Spleen (tissue), 11 donors: Measurements from ENCODE around the gene SYT13. TPM values are rescaled to one million over a fixed set of nuclear protein-coding genes. Genes with fewer than 3 reads are reported as not detected.

Experiments used
- DNase-seq: peaks from one replicate; pipeline ENCODE4 v3.0.0-alpha.2; 2020
- H3K27ac ChIP-seq, 8 donors: fragments of 200-600 bp; sonication (generic) in 7 of 8; 1 replicate in 4 of 8; 2 replicates in 4 of 8; pipeline versions ENCODE4 v1.5.0 to v1.8.0; 2016 to 2021; ENCODE audit warnings: inconsistent platforms in 4 of 8, mild to moderate bottlenecking in 4 of 8, moderate library complexity in 1 of 8
- H3K27me3 ChIP-seq, 7 donors: fragments of 200-600 bp; sonication (generic) in 6 of 7; replicated peaks in 1 of 7; 1 replicate in 4 of 7; 2 replicates in 3 of 7; pipeline versions ENCODE4 v1.5.0 to v1.8.0; 2016 to 2021; ENCODE audit warnings: inconsistent platforms in 3 of 7, mild to moderate bottlenecking in 1 of 7
- H3K36me3 ChIP-seq, 6 donors: fragments of 200-600 bp; sonication (generic) in 5 of 6; 1 replicate in 4 of 6; 2 replicates in 2 of 6; pipeline versions ENCODE4 v1.5.0 to v1.8.0; 2016 to 2021; ENCODE audit warnings: inconsistent platforms in 2 of 6
- H3K4me1 ChIP-seq, 6 donors: fragments of 200-600 bp; sonication (generic) in 5 of 6; 1 replicate in 3 of 6; 2 replicates in 3 of 6; pipeline versions ENCODE4 v1.5.0 to v1.8.0; 2016 to 2021; ENCODE audit warnings: inconsistent platforms in 3 of 6
- H3K4me3 ChIP-seq, 8 donors: fragments of 200-600 bp; sonication (generic) in 7 of 8; 1 replicate in 4 of 8; 2 replicates in 4 of 8; pipeline versions ENCODE4 v1.5.0 to v1.8.0; 2016 to 2021; ENCODE audit warnings: inconsistent platforms in 4 of 8, mild to moderate bottlenecking in 4 of 8, moderate library complexity in 2 of 8
- H3K9me3 ChIP-seq, 8 donors: fragments of 200-600 bp; sonication (generic) in 7 of 8; 1 replicate in 4 of 8; 2 replicates in 4 of 8; pipeline versions ENCODE4 v1.5.0 to v1.8.0; 2016 to 2021; ENCODE audit warnings: inconsistent platforms in 4 of 8
- POLR2A ChIP-seq, 3 donors: fragments of 450-650 bp; IDR thresholded peaks; one replicate each; pipeline ENCODE4 v1.5.1; 2017; ENCODE audit warnings: antibody characterized with exemption in 3 of 3, mild to moderate bottlenecking in 1 of 3
- POLR2AphosphoS5 ChIP-seq, 3 donors: sonication (generic); formaldehyde crosslinking; IDR thresholded peaks; one replicate each; pipeline ENCODE4 v1.5.1; 2017; ENCODE audit warnings: antibody characterized with exemption in 3 of 3
- WGBS, 5 donors: extraction: QIAGEN DNeasy Blood & Tissue Kit in 3 of 5; methylation state at CpG; one replicate each; pipeline versions ENCODE4 v1.1.5 to v1.1.7; 2013 to 2018; 5-methylcytosine and 5-hydroxymethylcytosine counted together
- intact Hi-C: fragments of 100-400 bp; cut with DNase I; formaldehyde crosslinking; loops from one replicate; pipeline ENCODE4 v1.15.0; 2023; ENCODE audit warnings: low total_unique reads
- polyA plus RNA-seq, 3 donors: library from polyadenylated mRNA; stranded (reverse); fragments of 200-250 nt; gene quantifications; one replicate each; pipeline ENCODE4 v1.2.1, GENCODE V29; 2013
- total RNA-seq, 7 donors: library from RNA; depleted of rRNA in 3 of 7; stranded (reverse); fragments of >200 nt in 3 of 7; fragmentation: NEBNext Ultra II Directional in 4 of 7; extraction: Animal tissue kit (Norgen Biotek cat#: 25700) in 4 of 7; gene quantifications; one replicate each; pipeline versions ENCODE4 v1.1.0 to v1.2.1, GENCODE V29; 2016 to 2021
- TF ChIP-seq, protein P1 (sequence below), 11 experiments: fragments of 200-600 bp in 7 of 11; fragments of 450-650 bp in 4 of 11; sonication (generic) in 4 of 11; IDR thresholded peaks in 8 of 11; conservative IDR thresholded peaks in 3 of 11; 1 replicate in 7 of 11; 2 replicates in 4 of 11; pipeline versions ENCODE4 v1.4.0 to v1.8.0; 2016 to 2021; ENCODE audit warnings: antibody characterized with exemption in 11 of 11, inconsistent platforms in 4 of 11, mild to moderate bottlenecking in 1 of 11
- donor health status: healthy with polysubstance abuse.
- donor health status: DM: no; HTN: no; CAD: no; lungs with moderate emphysema.
- donor health status: DM: no; HTN: no; CAD: no.
- donor health status: Bipolar disorder and iron deficiency.
- donor health status: healthy.
- donor health status: DM: no; HTN: no; CAD: no.
- donor health status: DM: yes; HTN: yes; CAD: no.

Gene SYT13
- total and polyA plus RNA-seq, 10 donors, result 0.02 to 0.64 (median 0.10) TPM; not detected in 2

DNA sequence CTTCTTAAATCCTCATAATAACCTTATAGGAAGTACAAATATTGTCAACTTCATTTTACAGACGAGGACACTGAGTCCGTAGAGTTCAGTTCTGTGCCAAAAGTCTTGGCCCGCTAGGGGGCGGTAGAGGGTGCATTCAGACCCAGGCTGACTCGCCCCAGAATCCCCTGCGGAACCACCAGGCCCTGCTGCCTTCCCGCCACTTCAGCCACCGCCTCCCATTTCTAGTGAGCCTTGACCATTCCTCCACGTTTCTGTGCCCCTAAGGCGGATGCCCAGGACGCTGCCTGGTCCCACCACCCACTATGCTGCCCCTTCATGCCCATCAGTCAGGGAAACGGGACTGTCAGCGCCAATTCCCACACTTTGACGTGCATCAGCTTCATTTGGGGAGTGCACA is 19.1 kb downstream of the SYT13 start:
- H3K4me3 ChIP-seq, result no peak overlapping the region
- no peak overlapping the region for H3K27ac ChIP-seq
- WGBS, 5 donors, result 63 to 70% (median 69%) methylated on average over 11 to 14 of the region's 14 CpGs
- TF ChIP-seq, protein P1, sequence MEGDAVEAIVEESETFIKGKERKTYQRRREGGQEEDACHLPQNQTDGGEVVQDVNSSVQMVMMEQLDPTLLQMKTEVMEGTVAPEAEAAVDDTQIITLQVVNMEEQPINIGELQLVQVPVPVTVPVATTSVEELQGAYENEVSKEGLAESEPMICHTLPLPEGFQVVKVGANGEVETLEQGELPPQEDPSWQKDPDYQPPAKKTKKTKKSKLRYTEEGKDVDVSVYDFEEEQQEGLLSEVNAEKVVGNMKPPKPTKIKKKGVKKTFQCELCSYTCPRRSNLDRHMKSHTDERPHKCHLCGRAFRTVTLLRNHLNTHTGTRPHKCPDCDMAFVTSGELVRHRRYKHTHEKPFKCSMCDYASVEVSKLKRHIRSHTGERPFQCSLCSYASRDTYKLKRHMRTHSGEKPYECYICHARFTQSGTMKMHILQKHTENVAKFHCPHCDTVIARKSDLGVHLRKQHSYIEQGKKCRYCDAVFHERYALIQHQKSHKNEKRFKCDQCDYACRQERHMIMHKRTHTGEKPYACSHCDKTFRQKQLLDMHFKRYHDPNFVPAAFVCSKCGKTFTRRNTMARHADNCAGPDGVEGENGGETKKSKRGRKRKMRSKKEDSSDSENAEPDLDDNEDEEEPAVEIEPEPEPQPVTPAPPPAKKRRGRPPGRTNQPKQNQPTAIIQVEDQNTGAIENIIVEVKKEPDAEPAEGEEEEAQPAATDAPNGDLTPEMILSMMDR (IDR thresholded peaks at IDR 0.05 in 8 of 11, conservative IDR thresholded peaks at IDR 0.05 in 3 of 11), result peak in 2 of 11 experiments; percentile 14 to 15
- no peak for TF ChIP-seq POLR2A (IDR thresholded peaks at IDR 0.05)
- no peaks in the 10 kb centered on the region for H3K9me3 ChIP-seq
- no peaks in the 10 kb centered on the region for H3K36me3 ChIP-seq
- H3K27me3 ChIP-seq, result peaks cover 0 to 66% (median 0%) of the 10 kb centered on the region in 7 donors
- DNase-seq, result no peak
- no peaks in the 10 kb centered on the region for H3K4me1 ChIP-seq
- intact Hi-C loops, result no loop called here

DNA sequence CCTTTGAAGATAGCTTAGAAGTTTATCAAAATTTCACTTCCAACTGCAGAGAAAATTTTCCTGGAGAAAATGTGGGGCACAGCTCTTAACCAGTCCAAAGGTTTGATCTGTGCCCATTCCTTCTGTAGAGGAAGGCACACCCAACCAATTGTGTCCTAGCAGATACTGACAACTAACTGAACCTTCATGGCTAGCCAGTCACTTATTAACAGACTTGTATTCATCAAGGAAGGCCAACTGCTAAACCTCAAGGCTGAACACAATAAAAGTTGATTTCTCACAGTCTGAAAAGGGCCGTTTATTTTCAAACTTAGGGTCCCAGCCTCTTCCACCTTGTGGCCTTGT is 19.5 kb downstream of the SYT13 start:
- intact Hi-C loops, result no loop called here
- Histone ChIP-seq H3K27me3 (peaks cover 0 to 66% (median 0%) of the 10 kb centered on the region in 7 donors), H3K27ac (no peak overlapping the region), H3K4me3 (no peak overlapping the region), H3K9me3 (no peaks in the 10 kb centered on the region), H3K36me3 (no peaks in the 10 kb centered on the region), H3K4me1 (no peaks in the 10 kb centered on the region)
- WGBS, 5 donors, result 94 to 97% (median 96%) methylated on average over 1 of the region's 1 CpG
- DNase-seq, result no peak
- TF ChIP-seq, protein P1 (IDR thresholded peaks at IDR 0.05 in 8 of 11, conservative IDR thresholded peaks at IDR 0.05 in 3 of 11), result no peak
- TF ChIP-seq POLR2AphosphoS5 (IDR thresholded peaks at IDR 0.05), result no peak
- no peak for TF ChIP-seq POLR2A (IDR thresholded peaks at IDR 0.05)

DNA sequence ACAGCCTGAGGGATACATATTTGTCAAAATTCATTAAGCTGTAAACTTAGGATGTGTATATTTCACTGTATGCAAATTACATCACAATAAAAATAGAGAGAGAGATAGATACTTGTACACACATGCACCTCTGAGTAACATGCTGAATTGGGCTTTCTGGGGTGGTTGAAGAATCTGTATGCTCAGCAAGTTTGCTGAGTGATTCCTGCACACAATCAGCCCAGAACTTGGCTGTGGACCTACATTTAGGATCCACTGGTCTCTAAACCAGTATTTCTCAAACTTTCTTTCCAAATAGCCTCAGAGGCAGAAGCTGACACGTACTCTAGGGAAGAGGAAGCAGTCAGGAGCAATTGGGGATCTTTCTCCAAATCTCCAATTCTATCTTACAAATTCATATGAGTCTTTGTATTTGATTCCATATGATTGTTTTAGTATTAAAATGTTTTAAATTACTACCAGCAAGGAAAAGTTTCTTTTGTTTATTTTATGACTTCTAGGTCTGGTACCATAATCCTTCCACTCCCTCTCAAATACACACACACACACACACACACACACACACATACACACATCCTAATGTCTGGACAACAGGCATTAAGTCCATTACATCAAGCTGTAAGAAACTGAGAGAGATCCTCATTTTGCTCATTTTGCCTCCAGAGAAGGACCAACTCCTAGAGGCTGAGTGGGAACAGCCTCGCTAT is 20.0 kb downstream of the SYT13 start:
- DNase-seq, result no peak
- Histone ChIP-seq H3K36me3 (no peaks in the 10 kb centered on the region), H3K9me3 (no peaks in the 10 kb centered on the region), H3K4me3 (no peak overlapping the region), H3K4me1 (no peaks in the 10 kb centered on the region), H3K27ac (no peak overlapping the region), H3K27me3 (peaks cover 0 to 66% (median 0%) of the 10 kb centered on the region in 7 donors)
- 64 to 82% (median 72%) methylated on average over 2 of the region's 2 CpGs for WGBS, 5 donors
- intact Hi-C loops, result no loop called here
- TF ChIP-seq POLR2A (IDR thresholded peaks at IDR 0.05), result no peak
- TF ChIP-seq POLR2AphosphoS5 (IDR thresholded peaks at IDR 0.05), result no peak
- TF ChIP-seq, protein P1 (IDR thresholded peaks at IDR 0.05 in 8 of 11, conservative IDR thresholded peaks at IDR 0.05 in 3 of 11), result no peak

DNA sequence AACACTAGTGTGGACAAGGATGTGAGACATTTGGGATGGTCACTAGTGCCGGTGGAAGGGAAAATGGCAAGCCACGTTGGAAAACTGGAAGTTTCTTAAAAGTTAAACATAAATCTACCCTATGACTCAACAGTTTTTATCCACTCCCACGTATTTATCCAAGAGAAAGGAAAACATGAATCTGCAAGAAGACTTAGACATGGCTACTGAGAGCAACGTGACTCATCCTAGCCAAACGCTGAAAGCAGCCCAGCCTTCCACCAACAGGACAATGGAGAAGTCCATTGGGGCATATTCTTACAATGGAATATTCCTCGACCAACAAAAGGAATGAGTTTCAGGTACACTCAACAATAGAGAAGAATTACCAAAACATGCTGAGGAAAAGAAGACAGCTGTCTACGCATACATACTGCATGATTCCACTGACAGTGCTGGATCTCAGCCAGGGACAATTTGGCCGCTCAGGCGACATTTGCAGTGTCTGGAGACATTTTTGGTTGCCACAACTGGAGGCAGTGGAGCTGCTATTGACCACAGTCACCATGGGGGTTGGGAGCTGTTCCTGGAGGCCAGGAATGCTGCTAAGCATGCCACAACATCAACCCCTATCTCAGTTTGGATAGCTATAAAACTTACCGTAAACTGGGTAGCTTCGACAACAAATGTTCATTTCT is 21.2 kb downstream of the SYT13 start:
- no peak for TF ChIP-seq POLR2A (IDR thresholded peaks at IDR 0.05)
- TF ChIP-seq, protein P1 (IDR thresholded peaks at IDR 0.05 in 8 of 11, conservative IDR thresholded peaks at IDR 0.05 in 3 of 11), result no peak
- TF ChIP-seq POLR2AphosphoS5 (IDR thresholded peaks at IDR 0.05), result no peak
- Histone ChIP-seq H3K4me1 (no peaks in the 10 kb centered on the region), H3K9me3 (no peaks in the 10 kb centered on the region), H3K27me3 (peaks cover 0 to 71% (median 0%) of the 10 kb centered on the region in 7 donors), H3K36me3 (no peaks in the 10 kb centered on the region), H3K27ac (no peak overlapping the region), H3K4me3 (no peak overlapping the region)
- no peak for DNase-seq
- intact Hi-C loops, result no loop called here
- WGBS, 5 donors, result 71 to 84% (median 77%) methylated on average over 11 of the region's 11 CpGs
